HepG2 (cell line): Measurements from ENCODE around the gene ABCB9. TPM values are rescaled to one million over a fixed set of nuclear protein-coding genes. Genes with fewer than 3 reads are reported as not detected.

Source experiments
- ATAC-seq: fragments of 200-7000 bp; cut with Tn5 transposase; 3 replicates; pipeline ENCODE4 v1.9.1; 2020; ENCODE audit warnings: mild to moderate bottlenecking, moderate library complexity
- BruUV-seq: library from RNA; stranded (reverse); fragments of 400-500 nt; replicated peaks from 2 replicates; lab custom pipeline; 2021; lab: Mats Ljungman, UMichigan
- CTCF ChIA-PET: fragments of 300-600 bp; formaldehyde crosslinking; extraction: SDS; loops from one replicate; lab custom pipeline; 2021; ENCODE audit warnings: low total read pairs, inconsistent platforms, low intra/inter-chr PET ratio; lab: Yijun Ruan, JAX
- POLR2A ChIA-PET: fragments of 350-600 bp; sonication (Branson Sonifier 250); formaldehyde crosslinking; loops from one replicate; lab custom pipeline; 2020; ENCODE audit warnings: antibody characterized with exemption, inconsistent platforms; lab: Yijun Ruan, JAX
- DNase-seq: peaks from one replicate; pipeline ENCODE4 v3.0.0-alpha.2; 2015; ENCODE audit warnings: low spot score
- FAIRE-seq: peaks from 3 replicates; lab custom pipeline; 2011; peaks lifted over from hg19 to GRCh38; lab: Jason Lieb, UNC
- H2AFZ ChIP-seq: one replicate; pipeline ENCODE4 v1.6.1; 2011; ENCODE audit warnings: low read length, inconsistent platforms
- H3K27ac ChIP-seq: fragments of 300-600 bp; 3 replicates; pipeline ENCODE4 v1.8.0; 2011; ENCODE audit warnings: mixed run types, mild to moderate bottlenecking, mixed read lengths, low read length, inconsistent platforms; ENCODE audit not compliant: insufficient read depth; ENCODE audit errors: extremely low read length
- H3K27me3 ChIP-seq, 2 experiments: fragments of 200-600 bp in 1 of 2; 2 replicates in 1 of 2; 3 replicates in 1 of 2; pipeline versions ENCODE4 v1.6.0 to v1.8.0; 2011; ENCODE audit warnings: low read length in 2 of 2, mild to moderate bottlenecking in 2 of 2, moderate library complexity in 2 of 2, inconsistent platforms in 1 of 2; ENCODE audit not compliant: insufficient read depth in 2 of 2, control insufficient read depth in 1 of 2
- H3K36me3 ChIP-seq, 2 experiments: fragments of 200-600 bp in 1 of 2; replicated peaks in 1 of 2; 2 replicates in 1 of 2; 3 replicates in 1 of 2; pipeline versions ENCODE4 v1.5.1 to v1.8.0; 2011; ENCODE audit warnings: low read length in 2 of 2, inconsistent platforms in 1 of 2; ENCODE audit not compliant: insufficient read depth in 2 of 2, control insufficient read depth in 1 of 2
- H3K4me1 ChIP-seq: 2 replicates; pipeline ENCODE4 v1.5.1; 2012; ENCODE audit warnings: low read length, inconsistent platforms; ENCODE audit not compliant: insufficient read depth
- H3K4me2 ChIP-seq: 2 replicates; pipeline ENCODE4 v1.6.0; 2011; ENCODE audit warnings: low read depth, low read length, inconsistent platforms
- H3K4me3 ChIP-seq, 3 experiments: fragments of 200-600 bp in 1 of 3; sonication (generic), shearing (Covaris generic) in 1 of 3; replicated peaks in 1 of 3; 2 replicates each; pipeline ENCODE4 v1.5.1; 2011 to 2016; ENCODE audit warnings: low read length in 3 of 3, inconsistent platforms in 2 of 3, low read depth in 2 of 3, mild to moderate bottlenecking in 2 of 3, control low read depth in 1 of 3, mixed read lengths in 1 of 3; ENCODE audit not compliant: insufficient read depth in 1 of 3
- H3K79me2 ChIP-seq: one replicate; pipeline ENCODE4 v1.6.1; 2011; ENCODE audit warnings: low read length, inconsistent platforms; ENCODE audit not compliant: insufficient read depth
- H3K9ac ChIP-seq: 2 replicates; pipeline ENCODE4 v1.6.0; 2011; ENCODE audit warnings: mild to moderate bottlenecking, low read depth, low read length, inconsistent platforms; ENCODE audit not compliant: insufficient read depth
- H3K9me3 ChIP-seq: 2 replicates; pipeline ENCODE4 v1.5.1; 2012; ENCODE audit warnings: mild to moderate bottlenecking, low read length
- H4K20me1 ChIP-seq: 2 replicates; pipeline ENCODE4 v1.6.0; 2011; ENCODE audit warnings: inconsistent platforms, mild to moderate bottlenecking, low read length, moderate library complexity; ENCODE audit not compliant: insufficient read depth
- ZNF629 ChIP-seq: sonication (generic); formaldehyde crosslinking; conservative IDR thresholded peaks from 2 replicates; pipeline ENCODE4 v1.5.0; 2020; ENCODE audit warnings: missing genetic modification reagents
- WGBS: methylation state at CpG from one replicate; pipeline ENCODE4 v1.1.6; 2017; ENCODE audit warnings: low lambda C conversion rate; 5-methylcytosine and 5-hydroxymethylcytosine counted together
- in situ Hi-C: cut with HindIII; loops from 2 replicates; pipeline ENCODE4 v1.10.0; 2017; ENCODE audit warnings: low pct_unique_long_range_greater_than_20kb; ENCODE audit not compliant: extremely low pct_ligation_motif_present
- intact Hi-C: fragments of 100-400 bp; cut with micrococcal nuclease; formaldehyde crosslinking; loops from one replicate; pipeline ENCODE4 v1.10.0; 2022; ENCODE audit not compliant: unreplicated experiment
- polyA plus RNA-seq, 8 experiments: library from polyadenylated mRNA; depleted of rRNA in 3 of 8; stranded (reverse) in 7 of 8; unstranded in 1 of 8; fragments of >200 nt; fragmentation: Illumina TruSeq in 4 of 8; extraction: Trizol in 4 of 8; gene quantifications; 2 replicates each; pipeline versions ENCODE4 v1.2.1 to v1.2.3, GENCODE V29; 2011 to 2016; ENCODE audit warnings: low read depth in 4 of 8, missing spikeins in 1 of 8, mixed read lengths in 1 of 8; ENCODE audit not compliant: insufficient read depth in 1 of 8
- total RNA-seq, 5 experiments: library from RNA; depleted of rRNA; stranded (reverse); fragments of >200 nt; fragmentation: Illumina TruSeq; extraction: Trizol; gene quantifications; 2 replicates each; pipeline ENCODE4 v1.2.3, GENCODE V29; 2016; ENCODE audit warnings: low read depth in 1 of 5
- TF ChIP-seq, protein P1 (sequence below): sonication (generic); formaldehyde crosslinking; IDR thresholded peaks from 2 replicates; pipeline ENCODE4 v1.5.1; 2020; ENCODE audit warnings: mild to moderate bottlenecking, missing genetic modification reagents, borderline replicate concordance

ABCB9 gene
- total and polyA plus RNA-seq, 2 of the 13 experiments (the other 11 are each of a cell fraction or from before 2014, with no cell fraction given) = 5.1 to 6.0 TPM

- CTCF ChIA-PET = no interaction called here
- 83% methylated on average over 2 of the region's 2 CpGs for WGBS
- FAIRE-seq = no peak
Observed at GRCh38 chr12:122968104-122968503, 1.8 kb upstream of the ABCB9 start.

More at GRCh38 chr12:122968104-122968503, 1.8 kb upstream of the ABCB9 start:
- peaks cover 48% of the 10 kb centered on the region for H3K4me1 ChIP-seq
- no peaks in the 10 kb centered on the region for H3K27me3 ChIP-seq
- no peak overlapping the region for H3K27ac ChIP-seq
- POLR2A ChIA-PET = interaction anchor here (1.4 kb wide), 1 partner anchor 265 kb away, joined by 3 read pairs; the partner anchor contains the start of genes MPHOSPH9 and MTRFR
- DNase-seq = no peak
- TF ChIP-seq, protein P1, sequence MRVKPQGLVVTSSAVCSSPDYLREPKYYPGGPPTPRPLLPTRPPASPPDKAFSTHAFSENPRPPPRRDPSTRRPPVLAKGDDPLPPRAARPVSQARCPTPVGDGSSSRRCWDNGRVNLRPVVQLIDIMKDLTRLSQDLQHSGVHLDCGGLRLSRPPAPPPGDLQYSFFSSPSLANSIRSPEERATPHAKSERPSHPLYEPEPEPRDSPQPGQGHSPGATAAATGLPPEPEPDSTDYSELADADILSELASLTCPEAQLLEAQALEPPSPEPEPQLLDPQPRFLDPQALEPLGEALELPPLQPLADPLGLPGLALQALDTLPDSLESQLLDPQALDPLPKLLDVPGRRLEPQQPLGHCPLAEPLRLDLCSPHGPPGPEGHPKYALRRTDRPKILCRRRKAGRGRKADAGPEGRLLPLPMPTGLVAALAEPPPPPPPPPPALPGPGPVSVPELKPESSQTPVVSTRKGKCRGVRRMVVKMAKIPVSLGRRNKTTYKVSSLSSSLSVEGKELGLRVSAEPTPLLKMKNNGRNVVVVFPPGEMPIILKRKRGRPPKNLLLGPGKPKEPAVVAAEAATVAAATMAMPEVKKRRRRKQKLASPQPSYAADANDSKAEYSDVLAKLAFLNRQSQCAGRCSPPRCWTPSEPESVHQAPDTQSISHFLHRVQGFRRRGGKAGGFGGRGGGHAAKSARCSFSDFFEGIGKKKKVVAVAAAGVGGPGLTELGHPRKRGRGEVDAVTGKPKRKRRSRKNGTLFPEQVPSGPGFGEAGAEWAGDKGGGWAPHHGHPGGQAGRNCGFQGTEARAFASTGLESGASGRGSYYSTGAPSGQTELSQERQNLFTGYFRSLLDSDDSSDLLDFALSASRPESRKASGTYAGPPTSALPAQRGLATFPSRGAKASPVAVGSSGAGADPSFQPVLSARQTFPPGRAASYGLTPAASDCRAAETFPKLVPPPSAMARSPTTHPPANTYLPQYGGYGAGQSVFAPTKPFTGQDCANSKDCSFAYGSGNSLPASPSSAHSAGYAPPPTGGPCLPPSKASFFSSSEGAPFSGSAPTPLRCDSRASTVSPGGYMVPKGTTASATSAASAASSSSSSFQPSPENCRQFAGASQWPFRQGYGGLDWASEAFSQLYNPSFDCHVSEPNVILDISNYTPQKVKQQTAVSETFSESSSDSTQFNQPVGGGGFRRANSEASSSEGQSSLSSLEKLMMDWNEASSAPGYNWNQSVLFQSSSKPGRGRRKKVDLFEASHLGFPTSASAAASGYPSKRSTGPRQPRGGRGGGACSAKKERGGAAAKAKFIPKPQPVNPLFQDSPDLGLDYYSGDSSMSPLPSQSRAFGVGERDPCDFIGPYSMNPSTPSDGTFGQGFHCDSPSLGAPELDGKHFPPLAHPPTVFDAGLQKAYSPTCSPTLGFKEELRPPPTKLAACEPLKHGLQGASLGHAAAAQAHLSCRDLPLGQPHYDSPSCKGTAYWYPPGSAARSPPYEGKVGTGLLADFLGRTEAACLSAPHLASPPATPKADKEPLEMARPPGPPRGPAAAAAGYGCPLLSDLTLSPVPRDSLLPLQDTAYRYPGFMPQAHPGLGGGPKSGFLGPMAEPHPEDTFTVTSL (CRISPR knock-in tag) = no peak
- 0 out of 2 replicates have a peak, but pooled peaks have one; percentile 19 for TF ChIP-seq ZNF629
- no peaks in the 10 kb centered on the region for H3K79me2 ChIP-seq
- no peak overlapping the region for H3K4me3 ChIP-seq
- in situ Hi-C loops (no loop called here), intact Hi-C loops (loop anchor here (5.0 kb wide), 1 partner anchor 264 kb away; the partner anchor contains the start of genes MPHOSPH9 and MTRFR)
- H3K9ac ChIP-seq = no peak overlapping the region
- ATAC-seq = no peak
- H3K9me3 ChIP-seq = no peaks in the 10 kb centered on the region
- no peaks in the 10 kb centered on the region for H4K20me1 ChIP-seq
- no TSS peak for BruUV-seq
- H3K4me2 ChIP-seq = no peak overlapping the region
- no peaks in the 10 kb centered on the region for H3K36me3 ChIP-seq
- no peak overlapping the region for H2AFZ ChIP-seq
